Right renal pelvis (tissue), 4 donors: ENCODE data around the gene RIPPLY2. TPM values are rescaled to one million over a fixed set of nuclear protein-coding genes. Genes with fewer than 3 reads are reported as not detected.
"Not testable (repeated sequence)": the region's sequence is repeated elsewhere in the genome, so short reads cannot be mapped to it uniquely, and the experiment has no call there.

Experiments used
- DNase-seq, 4 donors: peaks; one replicate each; pipeline ENCODE4 v3.0.0-alpha.2; 2013; ENCODE audit warnings: low read depth in 4 of 4, low spot score in 3 of 4, missing footprints in 1 of 4
- polyA plus RNA-seq, 4 donors: library from polyadenylated mRNA; unstranded; fragments of 120-200 nt; gene quantifications; one replicate each; pipeline ENCODE4 v1.2.1, GENCODE V29; 2013; ENCODE audit not compliant: insufficient read length in 4 of 4

Gene RIPPLY2
- polyA plus RNA-seq, 4 donors: 0.05 TPM; not detected in 3

DNA sequence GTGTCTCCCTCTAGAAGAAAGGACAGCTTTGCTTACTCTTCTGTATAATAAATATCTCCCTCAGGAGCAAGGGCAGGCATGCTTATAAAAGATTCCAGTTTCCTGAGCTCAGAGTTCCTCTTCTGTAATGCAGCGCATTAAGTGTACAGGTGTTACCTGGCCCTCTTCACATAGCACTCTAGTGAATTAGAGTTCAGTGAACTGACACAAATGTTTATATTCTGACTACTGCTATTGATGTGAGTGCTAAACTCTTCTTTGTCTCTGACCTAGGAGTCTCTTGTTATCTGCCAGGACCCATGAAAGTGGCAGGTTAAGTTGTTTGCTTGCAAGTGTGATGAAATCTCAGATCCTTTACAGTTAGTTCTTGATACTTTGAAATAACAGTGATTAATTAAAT, 39.9 kb downstream of the RIPPLY2 start:
- DNase-seq: no peak

DNA sequence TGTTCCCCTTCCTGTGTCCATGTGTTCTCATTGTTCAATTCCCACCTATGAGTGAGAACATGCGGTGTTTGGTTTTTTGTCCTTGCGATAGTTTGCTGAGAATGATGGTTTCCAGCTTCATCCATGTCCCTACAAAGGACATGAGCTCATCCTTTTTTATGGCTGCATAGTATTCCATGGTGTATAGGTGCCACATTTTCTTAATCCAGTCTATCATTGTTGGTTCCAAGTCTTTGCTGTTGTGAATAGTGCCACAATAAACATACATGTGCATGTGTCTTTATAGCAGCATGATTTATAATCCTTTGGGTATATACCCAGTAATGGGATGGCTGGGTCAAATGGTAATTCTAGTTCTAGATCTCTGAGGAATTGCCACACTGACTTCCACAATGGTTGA, 43.9 kb downstream of the RIPPLY2 start:
- DNase-seq: not testable (repeated sequence)

- no peak for DNase-seq
Measured at GRCh38 chr6:83901624-83902023, 48.5 kb downstream of the RIPPLY2 start.

DNA sequence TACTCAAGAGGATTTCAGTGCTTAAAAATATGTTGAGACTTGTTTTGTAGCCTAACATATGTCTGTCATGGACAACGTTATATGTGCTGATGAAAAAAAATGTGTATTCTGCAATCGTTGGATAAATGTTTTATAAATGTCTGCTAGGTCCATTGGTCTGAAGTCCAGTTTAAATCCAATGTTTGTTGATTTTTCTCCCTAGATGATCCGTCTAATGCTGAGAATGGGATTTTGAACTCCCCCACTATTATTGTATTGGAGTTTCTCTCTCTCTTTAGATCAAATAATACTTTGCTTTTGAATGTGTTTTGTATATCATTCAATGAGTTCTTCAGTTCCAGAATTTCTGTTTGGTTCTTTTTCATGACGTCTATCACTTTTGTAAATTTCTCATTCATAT, 51.2 kb downstream of the RIPPLY2 start:
- DNase-seq: no peak

DNA sequence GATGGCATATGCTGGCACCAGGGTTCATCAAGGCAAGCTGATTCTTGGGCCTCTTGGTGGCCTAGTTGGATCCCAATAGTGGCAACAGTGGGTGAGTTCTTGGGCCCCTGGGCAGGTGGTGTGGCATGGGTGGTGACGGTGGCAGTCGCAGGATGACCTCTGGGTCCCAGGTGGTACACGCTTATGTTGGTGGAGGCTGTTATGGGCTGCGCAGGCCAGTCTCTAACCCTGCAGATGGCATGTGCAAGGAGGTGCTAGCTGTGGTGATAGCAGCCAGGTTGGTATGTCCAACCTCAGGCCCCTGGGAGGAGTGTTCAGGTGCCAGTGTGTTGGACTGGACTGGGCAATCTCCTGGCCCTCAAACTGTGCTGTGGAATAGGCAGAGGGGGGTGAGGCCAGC, 52.5 kb downstream of the RIPPLY2 start:
- no peak for DNase-seq

Other genes with a start within 250 kb of the RIPPLY2 start
- gene SNAP91, start 144.3 kb upstream of the RIPPLY2 start, polyA plus RNA-seq: 1 to 10 TPM in 1 of 4 donors, under 1 TPM in 3; 0.65 to 1.0 (median 0.83) TPM
- gene CYB5R4, start 6.3 kb downstream of the RIPPLY2 start, polyA plus RNA-seq: 10 to 100 TPM in 2 of 4 donors, 1 to 10 TPM in 2; 9.6 to 13.2 (median 10.4) TPM
- 1 to 10 TPM; 2.7 to 4.3 (median 3.6) TPM for gene MRAP2, start 180.4 kb downstream of the RIPPLY2 start, polyA plus RNA-seq